Suprapubic skin (tissue), 4 donors: ENCODE data around the gene KIF16B. TPM values are rescaled to one million over a fixed set of nuclear protein-coding genes. Genes with fewer than 3 reads are reported as not detected.

Experiments
- DNase-seq, 2 donors: peaks; one replicate each; pipeline ENCODE4 v3.0.0-alpha.2; 2019; ENCODE audit warnings: low spot score in 2 of 2
- H3K27ac ChIP-seq: fragments of 200-600 bp; sonication (generic); one replicate; pipeline ENCODE4 v1.5.1; 2019
- H3K27me3 ChIP-seq: fragments of 200-600 bp; sonication (generic); one replicate; pipeline ENCODE4 v1.5.1; 2019
- H3K36me3 ChIP-seq: fragments of 200-600 bp; sonication (generic); one replicate; pipeline ENCODE4 v1.5.1; 2019
- H3K4me1 ChIP-seq: fragments of 200-600 bp; sonication (generic); one replicate; pipeline ENCODE4 v1.5.1; 2019
- H3K4me3 ChIP-seq: fragments of 200-600 bp; sonication (generic); one replicate; pipeline ENCODE4 v1.5.1; 2019; ENCODE audit warnings: mild to moderate bottlenecking
- H3K9me3 ChIP-seq: fragments of 200-600 bp; sonication (generic); one replicate; pipeline ENCODE4 v1.5.1; 2019
- CTCF ChIP-seq, 2 donors: fragments of 200-600 bp in 1 of 2; fragments of 450-650 bp in 1 of 2; sonication (generic) in 1 of 2; IDR thresholded peaks; one replicate each; pipeline ENCODE4 v1.5.1; 2016 to 2019; ENCODE audit warnings: antibody characterized with exemption in 2 of 2, mild to moderate bottlenecking in 1 of 2, moderate library complexity in 1 of 2
- EP300 ChIP-seq: sonication (generic); formaldehyde crosslinking; IDR thresholded peaks from one replicate; pipeline ENCODE4 v1.6.1; 2017; ENCODE audit warnings: antibody characterized with exemption
- POLR2A ChIP-seq, 2 donors: fragments of 450-650 bp; IDR thresholded peaks; one replicate each; pipeline ENCODE4 v1.6.1; 2017; ENCODE audit warnings: antibody characterized with exemption in 2 of 2, mild to moderate bottlenecking in 2 of 2, moderate library complexity in 2 of 2
- POLR2AphosphoS5 ChIP-seq, 3 donors: sonication (generic); formaldehyde crosslinking; IDR thresholded peaks; one replicate each; pipeline ENCODE4 v1.6.1; 2017; ENCODE audit warnings: antibody characterized with exemption in 3 of 3
- WGBS: methylation state at CpG from one replicate; pipeline ENCODE4 v1.1.5; 2018; 5-methylcytosine and 5-hydroxymethylcytosine counted together
- total RNA-seq, 4 donors: library from RNA; depleted of rRNA; stranded (reverse); fragments of >200 nt; gene quantifications; one replicate each; pipeline ENCODE4 v1.1.0, GENCODE V29; 2016

Gene KIF16B
- total RNA-seq, 4 donors from 2014 or later = 23.7 to 64.0 (median 38.2) TPM

GRCh38 chr20:16299897-16300296, 273.4 kb downstream of the KIF16B start:
- Histone ChIP-seq H3K27ac (no peak overlapping the region), H3K36me3 (peaks cover 11% of the 10 kb centered on the region), H3K9me3 (peaks cover 10% of the 10 kb centered on the region), H3K4me3 (no peak overlapping the region), H3K4me1 (no peaks in the 10 kb centered on the region), H3K27me3 (no peaks in the 10 kb centered on the region)
- no peak for DNase-seq
- TF ChIP-seq CTCF (IDR thresholded peaks at IDR 0.05) = no peak
- no peak for TF ChIP-seq EP300
- no peak for TF ChIP-seq POLR2AphosphoS5 (IDR thresholded peaks at IDR 0.05)
- no peak for TF ChIP-seq POLR2A (IDR thresholded peaks at IDR 0.05)
- WGBS = 92% methylated on average over 6 of the region's 6 CpGs

- Histone ChIP-seq H3K4me3 (no peak overlapping the region), H3K9me3 (peaks cover under 1% of the 10 kb centered on the region), H3K4me1 (no peaks in the 10 kb centered on the region), H3K27ac (no peak overlapping the region), H3K36me3 (no peaks in the 10 kb centered on the region), H3K27me3 (no peaks in the 10 kb centered on the region)
- DNase-seq = no peak
- no peak for TF ChIP-seq EP300
- TF ChIP-seq POLR2A (IDR thresholded peaks at IDR 0.05) = no peak
- no peak for TF ChIP-seq CTCF (IDR thresholded peaks at IDR 0.05)
- no peak for TF ChIP-seq POLR2AphosphoS5 (IDR thresholded peaks at IDR 0.05)
- WGBS = 76% methylated on average over 3 of the region's 3 CpGs
Observed at GRCh38 chr20:16296931-16297330, 276.3 kb downstream of the KIF16B start.

GRCh38 chr20:16295534-16295933, 277.7 kb downstream of the KIF16B start:
- Histone ChIP-seq H3K4me3 (no peak overlapping the region), H3K36me3 (no peaks in the 10 kb centered on the region), H3K27me3 (no peaks in the 10 kb centered on the region), H3K4me1 (no peaks in the 10 kb centered on the region), H3K27ac (no peak overlapping the region), H3K9me3 (no peaks in the 10 kb centered on the region)
- TF ChIP-seq EP300 = no peak
- TF ChIP-seq CTCF (IDR thresholded peaks at IDR 0.05) = no peak
- TF ChIP-seq POLR2AphosphoS5 (IDR thresholded peaks at IDR 0.05) = no peak
- no peak for TF ChIP-seq POLR2A (IDR thresholded peaks at IDR 0.05)
- no peak for DNase-seq
- WGBS = 83% methylated on average over 5 of the region's 5 CpGs

DNA sequence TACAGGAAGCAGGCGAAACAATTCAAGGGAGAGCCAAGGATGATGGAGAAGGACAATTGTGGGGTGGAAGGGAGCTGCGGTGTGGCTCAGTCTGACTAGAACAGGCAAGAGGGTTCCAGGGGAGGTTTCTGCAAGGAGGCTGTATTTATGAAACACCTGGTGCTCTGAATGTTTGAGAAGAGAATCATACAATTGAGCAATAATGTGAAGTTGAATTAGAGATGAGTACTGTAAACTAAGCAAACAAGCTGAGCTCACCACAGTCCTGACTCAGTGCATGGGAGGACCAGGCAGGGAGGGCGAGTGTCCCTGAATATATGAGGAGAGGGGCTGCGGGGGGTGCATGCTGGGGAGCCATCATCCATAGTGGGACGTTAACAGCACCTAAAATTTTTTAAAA, 279.7 kb downstream of the KIF16B start:
- H3K27me3 ChIP-seq = no peaks in the 10 kb centered on the region
- no peak for DNase-seq
- no peak overlapping the region for H3K27ac ChIP-seq
- WGBS = 94% methylated on average over 4 of the region's 5 CpGs
- H3K4me3 ChIP-seq = no peak overlapping the region
- H3K4me1 ChIP-seq = no peaks in the 10 kb centered on the region
- no peaks in the 10 kb centered on the region for H3K9me3 ChIP-seq
- H3K36me3 ChIP-seq = no peaks in the 10 kb centered on the region
- no peak for TF ChIP-seq POLR2AphosphoS5 (IDR thresholded peaks at IDR 0.05)
- no peak for TF ChIP-seq POLR2A (IDR thresholded peaks at IDR 0.05)
- TF ChIP-seq CTCF (IDR thresholded peaks at IDR 0.05) = no peak
- TF ChIP-seq EP300 = no peak

- WGBS = 85% methylated on average over 4 of the region's 4 CpGs
- no peak overlapping the region for H3K4me3 ChIP-seq
- TF ChIP-seq POLR2AphosphoS5 (IDR thresholded peaks at IDR 0.05) (no peak), POLR2A (IDR thresholded peaks at IDR 0.05) (no peak), CTCF (IDR thresholded peaks at IDR 0.05) (no peak), EP300 (no peak)
- no peaks in the 10 kb centered on the region for H3K27me3 ChIP-seq
- no peaks in the 10 kb centered on the region for H3K36me3 ChIP-seq
- H3K27ac ChIP-seq = no peak overlapping the region
- no peaks in the 10 kb centered on the region for H3K4me1 ChIP-seq
- DNase-seq = no peak
- H3K9me3 ChIP-seq = no peaks in the 10 kb centered on the region
Observed at GRCh38 chr20:16292226-16292880, 280.9 kb downstream of the KIF16B start.
